ENCODE results near the gene RNF168. TPM values are rescaled to one million over a fixed set of nuclear protein-coding genes. Genes with fewer than 3 reads are reported as not detected.

RNF168 gene
- total RNA-seq, 1 experiment from 2014 or later: 65.5 TPM

GRCh38 chr3:196472286-196472685 is 31.3 kb downstream of the RNF168 start:
- Histone ChIP-seq H3K9ac (ENCODE audit: extremely low read depth, insufficient read length, low read length) (no peak overlapping the region), H2AK5ac (ENCODE audit: insufficient read length, low read length) (no peak overlapping the region), H3K27me3 (ENCODE audit: insufficient read depth, low read length) (no peaks in the 10 kb centered on the region), H3T11ph (ENCODE audit: low read length) (no peak overlapping the region), H4K8ac (replicated peaks; ENCODE audit: insufficient read length, low read depth, low read length) (no peak overlapping the region), H3K14ac (ENCODE audit: insufficient read depth, low read length) (no peak overlapping the region), H3K18ac (ENCODE audit: insufficient read length, low read depth, low read length) (no peak overlapping the region), H2BK5ac (ENCODE audit: insufficient read length, low read length) (no peak overlapping the region), H3K4ac (ENCODE audit: low read depth, low read length) (no peak overlapping the region), H2BK120ac (ENCODE audit: low read depth, low read length, poor library complexity, severe bottlenecking) (no peak overlapping the region), H2BK20ac (ENCODE audit: low read depth, low read length, poor library complexity, severe bottlenecking) (no peak overlapping the region), H3K56ac (ENCODE audit: insufficient read length, low read depth, low read length) (no peak overlapping the region), H4K91ac (ENCODE audit: insufficient read length, low read depth, low read length) (no peak overlapping the region), H2BK15ac (ENCODE audit: low read depth, low read length) (no peak overlapping the region), H3K23me2 (ENCODE audit: insufficient read length, low read depth, low read length, poor library complexity, severe bottlenecking) (no peaks in the 10 kb centered on the region), H2BK12ac (ENCODE audit: insufficient read length, low read depth, low read length) (no peak overlapping the region), H3K27ac (ENCODE audit: insufficient read length, low read depth, low read length) (no peak overlapping the region), H2AFZ (ENCODE audit: low read length) (no peak overlapping the region), H3K4me1 (ENCODE audit: insufficient read depth, low read length) (no peaks in the 10 kb centered on the region), H3K23ac (ENCODE audit: insufficient read length, low read depth, low read length) (no peak overlapping the region), H4K20me1 (ENCODE audit: control insufficient read depth, insufficient read depth, insufficient read length) (no peaks in the 10 kb centered on the region), H3K79me2 (ENCODE audit: insufficient read depth, low read length) (no peaks in the 10 kb centered on the region), H3K9me3 (ENCODE audit: control insufficient read depth, low read depth, low read length) (no peaks in the 10 kb centered on the region), H3K4me2 (ENCODE audit: insufficient read depth, insufficient read length, low read length) (no peak overlapping the region), H4K5ac (ENCODE audit: insufficient read length, low read depth, low read length) (no peak overlapping the region), H3K79me1 (ENCODE audit: insufficient read depth, low read depth, low read length, poor library complexity, severe bottlenecking) (no peaks in the 10 kb centered on the region)
- WGBS (ENCODE audit: extremely low coverage, insufficient read length, low lambda C conversion rate): no CpG with 5 or more reads among the region's 8 CpGs
- TF ChIP-seq CTCF (conservative IDR thresholded peaks at IDR 0.05): no peak
- H3K27me3 Mint-ChIP-seq (ENCODE audit: low read depth): no peaks in the 10 kb centered on the region
- H3K27ac Mint-ChIP-seq: no peak overlapping the region
- H3K4me3 Mint-ChIP-seq: no peak overlapping the region
- no peaks in the 10 kb centered on the region for H3K4me1 Mint-ChIP-seq
- H3K36me3 Mint-ChIP-seq (ENCODE audit: insufficient read depth in 1 of 3, low read depth in 3 of 3): peaks cover 13 to 67% (median 50%) of the 10 kb centered on the region in 3 experiments; a peak in 6 of 7 replicates
- no peak for DNase-seq
- no peaks in the 10 kb centered on the region for H3K9me3 Mint-ChIP-seq

All from H9 (cell line).